Smooth muscle cell (in vitro differentiated cells): ENCODE measurements around the gene KCNQ1. TPM values are rescaled to one million over a fixed set of nuclear protein-coding genes. Genes with fewer than 3 reads are reported as not detected.

ENCODE experiments used
- DNase-seq: peaks from one replicate; lab custom pipeline; 2025; ENCODE audit not compliant: unreplicated experiment; lab: John Stamatoyannopoulos, UW
- H2AFZ ChIP-seq: fragments of 200-600 bp; sonication (generic); 2 replicates; pipeline ENCODE4 v1.6.0; 2016; ENCODE audit warnings: antibody characterized with exemption, low read depth, mild to moderate bottlenecking
- H3F3A ChIP-seq: fragments of 200-600 bp; sonication (generic); 2 replicates; pipeline ENCODE4 v1.6.0; 2017; ENCODE audit warnings: antibody characterized with exemption, low read depth
- H3K27ac ChIP-seq: fragments of 200-600 bp; sonication (generic); 2 replicates; pipeline ENCODE4 v1.5.1; 2016; ENCODE audit warnings: low read depth, mild to moderate bottlenecking
- H3K27me3 ChIP-seq: fragments of 200-600 bp; sonication (generic); 2 replicates; pipeline ENCODE4 v1.6.1; 2016; ENCODE audit warnings: low read depth, mild to moderate bottlenecking
- H3K36me3 ChIP-seq: fragments of 200-600 bp; sonication (generic); 2 replicates; pipeline ENCODE4 v1.5.1; 2016; ENCODE audit warnings: low read depth
- H3K4me1 ChIP-seq: fragments of 200-600 bp; sonication (generic); 2 replicates; pipeline ENCODE4 v1.5.1; 2016; ENCODE audit warnings: low read depth
- H3K4me2 ChIP-seq: fragments of 200-600 bp; sonication (generic); 2 replicates; pipeline ENCODE4 v1.6.0; 2016; ENCODE audit warnings: mild to moderate bottlenecking
- H3K4me3 ChIP-seq: fragments of 200-600 bp; sonication (generic); 2 replicates; pipeline ENCODE4 v1.5.1; 2016; ENCODE audit warnings: mild to moderate bottlenecking
- H3K79me2 ChIP-seq: fragments of 200-600 bp; sonication (generic); 2 replicates; pipeline ENCODE4 v1.6.0; 2016; ENCODE audit warnings: low read depth, mild to moderate bottlenecking
- H3K9ac ChIP-seq: fragments of 200-600 bp; sonication (generic); 2 replicates; pipeline ENCODE4 v1.6.0; 2016; ENCODE audit warnings: low read depth
- H3K9me3 ChIP-seq: fragments of 200-600 bp; sonication (generic); replicated peaks from 2 replicates; pipeline ENCODE4 v1.5.1; 2016; ENCODE audit warnings: low read depth
- H4K20me1 ChIP-seq: fragments of 200-600 bp; sonication (generic); 2 replicates; pipeline ENCODE4 v1.6.0; 2016; ENCODE audit warnings: low read depth
- CTCF ChIP-seq: fragments of 200-600 bp; sonication (generic); IDR thresholded peaks from 2 replicates; pipeline ENCODE4 v1.5.1; 2017; ENCODE audit warnings: borderline replicate concordance, mild to moderate bottlenecking, antibody characterized with exemption; ENCODE audit not compliant: insufficient read depth, poor library complexity, severe bottlenecking
- WGBS: methylation state at CpG from one replicate; pipeline ENCODE4 v1.1.7; 2016; ENCODE audit warnings: low lambda C conversion rate; 5-methylcytosine and 5-hydroxymethylcytosine counted together
- polyA plus RNA-seq: library from polyadenylated mRNA; unstranded; fragments of >200 nt; fragmentation: Nextera tagmentation; extraction: Ambion mirVana; gene quantifications from 2 replicates; pipeline ENCODE4 v1.2.1, GENCODE V29; 2016
- total RNA-seq: library from RNA; depleted of rRNA; stranded (reverse); fragments of >200 nt; gene quantifications from 2 replicates; pipeline ENCODE4 v1.2.3, GENCODE V29; 2014

The KCNQ1 gene
- total and polyA plus RNA-seq, 2 experiments from 2014 or later, result 1.3 to 2.3 TPM

DNA sequence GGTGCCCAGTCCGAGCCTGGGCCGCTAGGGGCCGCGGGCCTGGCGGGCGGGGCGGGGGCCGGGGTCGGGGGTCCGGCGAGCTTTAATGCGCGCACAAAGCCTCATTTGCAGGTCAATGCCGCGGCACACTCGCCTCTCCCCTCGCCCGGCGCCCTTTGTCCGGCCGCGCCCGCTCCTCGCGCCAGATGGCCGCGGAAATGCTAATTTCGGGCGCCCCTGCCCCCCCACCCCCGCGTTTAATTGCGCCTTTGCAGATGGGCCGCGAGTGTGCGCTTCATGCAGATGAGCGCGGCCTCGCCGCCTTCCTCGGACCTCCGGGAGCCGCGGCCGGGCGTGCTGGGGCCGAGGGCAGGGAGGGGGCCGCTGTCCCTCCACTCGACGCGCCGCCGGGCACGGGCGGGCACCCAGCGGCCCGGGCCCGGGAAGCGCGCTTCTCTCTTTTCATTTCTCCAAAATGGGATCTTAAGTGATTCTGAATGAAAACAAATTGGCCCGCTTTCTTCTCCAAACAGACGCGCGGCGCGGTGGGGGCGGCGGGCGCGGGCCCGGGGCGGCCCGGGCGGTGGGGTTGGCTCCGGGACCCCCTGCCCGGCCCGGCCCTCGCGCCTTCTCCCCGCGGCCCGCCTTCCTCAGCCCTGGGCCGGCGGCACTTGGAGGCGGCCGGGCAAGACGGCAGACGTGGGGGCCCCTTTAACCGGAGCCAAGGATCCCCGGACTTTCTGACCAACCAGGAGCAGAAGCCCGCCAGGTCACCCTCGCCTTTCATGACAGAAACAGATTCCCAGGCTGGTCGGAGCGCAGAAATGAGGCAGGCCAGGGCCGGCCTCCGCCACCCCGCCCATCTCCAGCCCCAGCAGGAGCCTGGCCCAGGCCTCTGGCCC is 417.8 kb downstream of the KCNQ1 start:
- H3K4me2 ChIP-seq, result peak overlapping the region; percentile 86
- no peak for DNase-seq
- 5% methylated on average over 29 of the region's 96 CpGs for WGBS

GRCh38 chr11:2863276-2863618 is 418.4 kb downstream of the KCNQ1 start:
- Histone ChIP-seq H3K4me3 (peak overlapping the region; percentile 40), H3K27me3 (peaks cover 5% of the 10 kb centered on the region), H3K27ac (peak overlapping the region; percentile 44), H3K36me3 (no peaks in the 10 kb centered on the region), H4K20me1 (no peaks in the 10 kb centered on the region), H2AFZ (peak overlapping the region; percentile 69), H3K4me1 (peaks cover 11% of the 10 kb centered on the region), H3F3A (no peaks in the 10 kb centered on the region), H3K4me2 (peak overlapping the region; percentile 86), H3K9ac (no peak overlapping the region), H3K9me3 (no peaks in the 10 kb centered on the region), H3K79me2 (no peaks in the 10 kb centered on the region)
- no peak for DNase-seq
- TF ChIP-seq CTCF, result no peak
- WGBS, result 48% methylated on average over 13 of the region's 13 CpGs

More for the DNA sequence above, 417.8 kb downstream of the KCNQ1 start:
- H3K27ac ChIP-seq, result peak overlapping the region; percentile 44
- TF ChIP-seq CTCF, result no peak
- peak overlapping the region; percentile 69 for H2AFZ ChIP-seq
- no peaks in the 10 kb centered on the region for H3K9me3 ChIP-seq
- no peak overlapping the region for H3K9ac ChIP-seq
- peak overlapping the region; percentile 40 for H3K4me3 ChIP-seq
- H3K79me2 ChIP-seq, result no peaks in the 10 kb centered on the region
- H3K27me3 ChIP-seq, result no peaks in the 10 kb centered on the region
- no peaks in the 10 kb centered on the region for H3F3A ChIP-seq
- H3K36me3 ChIP-seq, result no peaks in the 10 kb centered on the region
- H4K20me1 ChIP-seq, result no peaks in the 10 kb centered on the region
- H3K4me1 ChIP-seq, result peaks cover 8% of the 10 kb centered on the region

- peaks cover 22% of the 10 kb centered on the region for H3K27me3 ChIP-seq
- no peaks in the 10 kb centered on the region for H3F3A ChIP-seq
- TF ChIP-seq CTCF, result no peak
These were observed 420.1 kb downstream of the KCNQ1 start for GRCh38 chr11:2864901-2865300.

More at GRCh38 chr11:2864901-2865300, 420.1 kb downstream of the KCNQ1 start:
- Histone ChIP-seq H3K36me3 (no peaks in the 10 kb centered on the region), H4K20me1 (no peaks in the 10 kb centered on the region), H3K27ac (no peak overlapping the region), H3K4me2 (no peak overlapping the region), H3K9ac (no peak overlapping the region), H3K9me3 (no peaks in the 10 kb centered on the region), H3K79me2 (no peaks in the 10 kb centered on the region), H3K4me1 (peaks cover 16% of the 10 kb centered on the region), H2AFZ (no peak overlapping the region), H3K4me3 (no peak overlapping the region)
- WGBS, result 86% methylated on average over 10 of the region's 10 CpGs
- no peak for DNase-seq
